Activated CD8-positive, alpha-beta memory T cell treated with anti-CD3 and anti-CD28 coated beads, Interleukin-2, amount 50 U/mL, for 24 hours (primary cell): ENCODE measurements around the gene PACS1.

ENCODE experiments used
- DNase-seq: peaks from one replicate; pipeline ENCODE4 v3.0.0-alpha.2; 2020; ENCODE audit errors: extremely low read depth

Gene PACS1

DNA sequence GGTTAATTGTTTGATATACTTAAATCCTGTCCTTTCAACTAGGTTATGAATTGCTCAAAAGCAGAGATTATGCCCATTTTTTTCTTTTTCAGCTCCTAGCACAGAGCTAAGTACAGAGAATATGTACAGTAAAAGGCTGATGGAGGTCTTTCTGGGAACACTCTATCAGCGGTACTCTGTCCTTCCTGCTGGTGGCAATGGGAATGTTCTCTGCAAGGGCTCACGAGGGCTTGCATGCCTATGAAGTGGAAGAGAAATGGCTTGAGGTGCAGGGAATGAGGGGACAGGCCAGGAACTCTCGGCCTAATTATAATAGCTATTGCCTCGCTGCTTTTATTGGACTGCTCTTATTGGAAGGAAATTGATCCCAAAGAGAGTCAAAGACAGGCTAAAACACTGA, 114.7 kb downstream of the PACS1 start:
- no peak for DNase-seq

DNA sequence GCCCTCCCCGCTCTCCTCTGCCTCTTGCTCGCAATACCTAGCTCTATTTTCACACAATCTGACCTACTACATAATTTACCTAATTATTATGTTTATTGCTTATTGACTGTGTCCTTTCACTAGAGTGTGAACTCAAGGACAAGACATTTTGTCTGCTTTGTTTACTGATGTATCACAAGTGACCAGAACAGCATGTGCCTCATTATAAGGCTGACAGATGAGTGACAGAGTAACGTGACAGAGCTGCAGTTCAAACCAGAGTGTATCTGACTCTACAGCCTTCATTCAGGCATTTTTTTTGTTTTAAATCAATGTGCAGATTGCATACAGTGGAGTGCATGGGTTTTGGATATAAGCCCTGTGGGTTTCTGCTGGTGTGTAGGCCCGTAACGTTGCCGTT, 116.4 kb downstream of the PACS1 start:
- DNase-seq = no peak

DNA sequence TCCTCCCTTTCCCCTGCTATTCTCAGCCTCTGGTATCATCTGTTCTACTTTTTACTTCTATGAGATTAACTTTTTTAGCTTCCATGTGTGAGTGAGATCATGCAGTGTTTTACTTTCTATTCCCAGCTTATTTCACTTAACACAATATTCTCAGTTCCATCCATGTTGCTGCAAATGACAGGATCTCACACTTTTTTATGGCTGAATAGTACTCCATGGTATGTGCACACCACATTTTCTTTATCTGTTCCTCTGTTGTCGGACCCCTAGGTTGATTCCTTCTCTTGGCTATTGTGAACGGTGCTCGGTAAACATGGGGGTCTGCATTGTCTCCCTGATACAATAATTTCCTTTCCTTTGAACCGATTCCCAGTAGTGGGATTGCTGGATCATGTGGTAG, 117.4 kb downstream of the PACS1 start:
- no peak for DNase-seq

DNA sequence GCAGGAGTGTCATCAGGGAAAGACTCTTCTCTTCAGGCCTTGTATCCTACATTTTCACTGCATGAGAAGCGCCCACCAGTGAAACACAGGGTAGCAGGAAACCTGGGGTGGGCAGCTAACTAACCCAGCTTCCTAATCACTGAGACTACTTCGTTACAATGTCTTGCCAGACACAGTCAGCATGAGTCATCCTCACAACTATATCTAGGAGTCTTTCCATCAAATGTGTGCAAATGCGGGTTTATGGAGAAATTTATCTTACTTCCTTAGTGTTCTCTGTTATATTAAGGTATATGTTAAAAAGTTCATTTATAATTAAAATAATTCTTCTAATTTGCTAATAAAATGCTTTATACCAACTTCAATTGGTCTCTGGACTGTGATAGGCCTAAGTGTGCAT, 118.5 kb downstream of the PACS1 start:
- DNase-seq = no peak

DNA sequence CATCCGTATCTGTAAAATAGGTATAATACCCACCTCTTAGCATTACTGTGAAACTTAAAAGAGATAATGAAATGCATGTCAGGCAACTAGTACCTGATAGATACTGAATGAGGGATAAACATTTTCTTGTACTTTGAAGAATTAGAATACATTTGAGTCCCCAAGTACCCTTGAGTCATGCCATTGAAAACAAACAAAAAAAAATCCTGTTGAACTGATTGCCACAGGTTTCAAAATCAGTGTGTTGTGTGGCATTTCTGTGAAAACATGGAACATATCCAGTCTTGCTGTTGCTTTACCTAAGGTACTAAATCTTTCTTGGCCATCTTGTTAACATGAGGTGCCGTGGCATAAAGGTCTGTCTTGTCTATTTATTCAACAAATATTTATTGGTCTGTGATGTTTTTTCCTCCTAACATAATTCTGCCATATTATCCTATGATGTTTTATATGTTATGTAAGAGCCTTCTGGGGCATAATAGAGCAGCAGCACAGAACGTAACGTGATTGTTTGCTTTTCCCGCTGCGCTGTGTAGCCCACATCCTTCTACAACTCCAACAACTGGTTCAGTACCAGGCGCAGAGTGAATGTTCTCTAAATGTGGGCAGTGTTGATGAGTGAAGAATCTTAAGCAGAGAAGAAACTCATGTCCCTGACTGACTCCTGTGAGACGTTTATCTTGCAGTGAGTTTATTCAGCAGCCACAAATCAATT, 119.1 kb downstream of the PACS1 start:
- DNase-seq = no peak

DNA sequence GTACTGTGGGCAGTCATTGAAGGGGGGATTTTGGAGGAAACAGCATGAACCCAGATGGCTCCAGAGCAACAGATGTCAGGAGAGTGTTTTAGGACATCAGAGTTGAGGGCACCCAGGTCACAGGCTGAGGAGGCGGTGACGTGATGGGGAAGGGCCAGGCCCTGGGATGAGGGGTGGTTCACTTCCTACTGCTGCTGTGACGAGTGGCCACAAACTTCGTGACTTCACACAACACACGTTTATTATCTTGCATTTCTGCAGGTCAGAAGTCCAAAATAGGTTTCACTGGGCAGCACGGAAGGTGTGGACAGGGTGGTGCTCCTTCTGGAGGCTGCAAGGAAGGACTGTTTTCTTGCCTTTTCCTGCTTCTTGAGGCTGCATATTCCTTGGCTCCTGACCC, 120.7 kb downstream of the PACS1 start:
- DNase-seq = no peak

DNA sequence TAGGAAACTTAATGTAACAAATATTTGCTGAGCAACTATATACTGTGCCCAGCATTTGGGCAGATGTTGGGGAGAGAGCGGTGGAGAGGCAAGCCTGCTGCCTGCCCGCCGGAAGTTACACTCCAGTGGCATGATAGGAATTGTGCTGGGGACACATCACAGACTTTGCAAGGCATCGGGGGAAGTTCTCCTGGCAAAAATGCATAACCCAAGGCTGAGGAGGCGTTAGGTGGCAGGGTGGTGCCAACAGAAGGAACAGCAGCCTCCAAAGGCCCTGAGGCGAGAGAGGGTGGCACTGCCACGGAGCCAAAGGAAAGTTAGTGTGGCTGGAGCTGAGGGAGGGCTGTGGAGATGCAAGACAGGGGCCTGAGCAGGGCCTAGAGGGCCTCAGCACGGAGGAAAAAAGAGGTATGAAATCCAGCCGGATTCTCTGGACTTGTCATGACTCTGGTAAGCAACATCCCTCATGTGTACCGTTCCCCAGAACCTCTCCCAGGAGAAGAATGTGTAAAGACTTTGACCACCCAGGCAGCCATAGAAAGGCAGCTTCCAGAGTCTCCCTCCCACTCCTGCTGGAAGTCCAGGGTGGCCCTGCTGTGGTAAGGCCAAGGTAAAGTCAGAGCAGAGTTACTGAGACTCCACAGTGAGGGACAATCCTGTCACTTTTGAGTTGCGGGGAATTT, 122.2 kb downstream of the PACS1 start:
- no peak for DNase-seq

DNA sequence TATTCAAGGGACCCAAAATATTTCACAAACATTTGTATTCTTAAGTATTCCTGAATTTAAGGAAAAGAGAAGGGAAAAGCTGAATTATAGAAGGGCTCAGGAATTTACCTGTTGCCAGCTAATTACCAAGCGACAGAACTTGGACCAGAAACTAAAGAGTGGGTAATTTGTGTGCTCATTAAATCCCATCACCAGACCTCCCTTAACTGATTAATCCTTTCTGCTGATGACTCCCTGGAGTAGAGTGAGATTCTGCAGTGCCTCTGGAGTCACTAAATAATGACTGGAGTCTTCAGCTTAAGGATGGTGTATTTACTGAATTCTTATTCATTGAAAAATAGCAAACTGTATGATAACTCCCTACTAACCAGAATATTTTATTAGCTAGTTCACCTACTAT, 124.3 kb downstream of the PACS1 start:
- DNase-seq = no peak

DNA sequence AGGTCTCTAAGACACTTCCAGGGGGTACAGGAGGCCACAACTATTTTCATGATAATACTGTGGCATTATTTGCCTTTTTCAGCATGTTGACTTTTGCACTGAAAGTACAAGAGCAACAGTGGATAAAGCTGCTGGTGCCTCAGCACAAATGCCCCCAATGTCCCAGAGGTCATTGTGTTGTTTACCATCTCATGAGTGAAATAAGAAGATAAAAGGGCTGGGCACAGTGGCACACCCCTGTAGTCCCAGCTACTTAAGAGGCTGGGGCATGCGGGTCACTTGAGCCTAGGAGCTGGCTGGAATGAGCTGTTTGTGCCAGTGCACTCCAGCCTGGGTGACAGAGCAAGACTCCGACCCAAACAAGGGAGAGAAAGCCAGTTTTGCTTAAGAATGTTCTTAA, 125.8 kb downstream of the PACS1 start:
- no peak for DNase-seq

DNA sequence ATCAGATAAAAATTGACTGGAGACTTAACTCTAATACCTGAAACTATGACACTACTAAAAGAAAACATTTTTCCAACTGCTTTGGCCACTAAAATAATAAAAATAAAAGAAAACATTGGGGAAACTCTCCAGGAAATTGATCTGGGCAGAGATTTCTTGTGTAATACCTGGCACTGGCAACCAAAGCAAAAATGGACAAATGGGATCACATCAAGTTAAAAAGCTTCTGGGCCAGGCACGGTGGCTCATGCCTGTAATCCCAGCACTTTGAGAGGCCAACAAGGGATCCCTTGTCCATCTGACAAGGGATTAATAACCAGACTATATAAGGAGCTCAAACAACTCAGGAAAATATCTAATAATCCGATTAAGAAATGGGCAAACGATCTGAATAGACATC, 133.8 kb downstream of the PACS1 start:
- DNase-seq = no peak

DNA sequence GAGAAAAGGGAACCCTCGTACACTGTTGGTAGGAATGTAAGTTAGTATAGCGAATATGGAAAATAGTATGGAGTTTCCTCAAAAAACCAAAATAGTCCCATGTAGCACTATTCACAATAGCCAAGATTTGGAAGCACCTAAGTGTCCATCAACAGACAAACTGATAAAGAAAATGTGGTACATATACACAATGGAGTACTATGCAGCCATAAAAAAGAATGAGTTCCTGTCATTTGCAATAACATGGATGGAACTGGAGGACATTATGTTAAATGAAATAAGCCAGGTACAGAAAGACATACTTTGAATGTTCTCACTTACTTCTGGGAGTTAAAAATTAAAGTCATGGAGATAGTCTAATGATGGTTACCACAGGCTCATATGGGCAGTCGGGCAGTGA, 134.3 kb downstream of the PACS1 start:
- DNase-seq = no peak

DNA sequence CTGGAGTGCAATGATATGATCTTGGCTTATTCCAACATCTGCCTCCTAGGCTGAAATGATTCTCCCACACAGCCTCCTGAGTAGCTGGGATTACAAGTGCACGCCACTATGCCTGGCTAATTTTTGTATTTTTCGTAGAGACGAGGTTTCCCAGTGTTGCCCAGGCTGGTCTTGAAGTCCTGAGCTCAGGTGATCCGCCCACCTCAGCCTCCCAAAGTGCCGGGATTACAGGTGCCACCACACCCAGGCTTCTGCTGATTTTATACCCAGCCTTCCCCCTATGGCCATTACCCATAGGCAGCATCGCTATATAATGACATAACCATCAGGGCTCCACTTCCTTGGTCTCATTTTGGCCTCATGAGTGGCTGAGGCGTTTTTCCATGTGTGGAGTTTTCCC, 137.7 kb downstream of the PACS1 start:
- no peak for DNase-seq

DNA sequence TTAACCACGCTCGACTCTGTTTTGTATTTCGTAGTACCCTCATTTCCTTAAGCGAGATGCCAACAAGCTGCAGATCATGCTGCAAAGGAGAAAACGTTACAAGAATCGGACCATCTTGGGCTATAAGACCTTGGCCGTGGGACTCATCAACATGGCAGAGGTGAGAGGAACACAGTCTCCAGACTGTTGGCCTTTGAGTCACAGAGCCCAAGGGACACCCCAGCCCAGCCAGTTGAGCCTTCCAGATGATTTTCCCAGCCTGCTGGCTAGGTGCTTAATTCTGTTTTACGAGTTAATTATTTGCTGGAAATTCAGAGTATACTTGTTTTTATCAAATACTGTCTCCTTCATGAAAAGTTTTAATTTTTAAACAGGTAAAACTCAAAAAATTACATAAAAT, 141.0 kb downstream of the PACS1 start:
- DNase-seq = no peak

DNA sequence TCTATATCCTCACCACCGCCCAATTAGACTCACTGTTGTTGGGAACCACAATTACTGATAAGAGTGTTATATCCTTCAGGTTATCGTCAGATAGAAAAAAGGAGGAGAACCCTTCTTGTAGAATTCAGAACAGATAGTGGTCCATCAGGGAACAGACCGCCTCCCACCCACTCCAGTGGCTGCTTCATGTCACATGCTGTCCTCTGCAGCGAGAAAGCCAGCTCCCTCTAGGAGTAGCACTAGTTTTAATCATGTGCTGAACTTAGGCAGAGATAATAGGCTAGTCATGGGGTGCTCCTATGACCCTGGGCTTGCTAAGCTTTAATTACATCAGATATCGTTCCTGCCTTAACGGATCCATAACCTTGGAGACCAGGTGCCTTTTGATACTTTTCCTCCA, 146.8 kb downstream of the PACS1 start:
- DNase-seq = no peak

DNA sequence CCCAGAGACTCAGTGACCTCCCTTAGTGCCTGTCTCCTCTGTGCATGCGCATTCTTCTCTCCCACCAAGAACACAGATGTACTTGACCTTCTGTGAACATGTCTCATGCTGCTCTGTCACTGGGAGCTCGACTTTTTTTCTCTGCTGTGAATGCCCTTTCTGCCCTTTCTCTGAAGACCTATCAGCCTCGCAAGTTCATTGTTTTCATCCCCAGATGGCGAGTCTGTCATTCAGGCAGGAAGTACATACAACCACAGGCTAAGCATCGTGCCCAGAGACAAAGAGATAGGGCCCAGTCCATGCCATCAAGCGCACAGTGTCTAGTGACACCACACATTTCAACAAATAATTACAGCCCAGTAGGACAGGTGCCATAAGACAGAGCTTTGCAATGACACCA, 148.0 kb downstream of the PACS1 start:
- no peak for DNase-seq

DNA sequence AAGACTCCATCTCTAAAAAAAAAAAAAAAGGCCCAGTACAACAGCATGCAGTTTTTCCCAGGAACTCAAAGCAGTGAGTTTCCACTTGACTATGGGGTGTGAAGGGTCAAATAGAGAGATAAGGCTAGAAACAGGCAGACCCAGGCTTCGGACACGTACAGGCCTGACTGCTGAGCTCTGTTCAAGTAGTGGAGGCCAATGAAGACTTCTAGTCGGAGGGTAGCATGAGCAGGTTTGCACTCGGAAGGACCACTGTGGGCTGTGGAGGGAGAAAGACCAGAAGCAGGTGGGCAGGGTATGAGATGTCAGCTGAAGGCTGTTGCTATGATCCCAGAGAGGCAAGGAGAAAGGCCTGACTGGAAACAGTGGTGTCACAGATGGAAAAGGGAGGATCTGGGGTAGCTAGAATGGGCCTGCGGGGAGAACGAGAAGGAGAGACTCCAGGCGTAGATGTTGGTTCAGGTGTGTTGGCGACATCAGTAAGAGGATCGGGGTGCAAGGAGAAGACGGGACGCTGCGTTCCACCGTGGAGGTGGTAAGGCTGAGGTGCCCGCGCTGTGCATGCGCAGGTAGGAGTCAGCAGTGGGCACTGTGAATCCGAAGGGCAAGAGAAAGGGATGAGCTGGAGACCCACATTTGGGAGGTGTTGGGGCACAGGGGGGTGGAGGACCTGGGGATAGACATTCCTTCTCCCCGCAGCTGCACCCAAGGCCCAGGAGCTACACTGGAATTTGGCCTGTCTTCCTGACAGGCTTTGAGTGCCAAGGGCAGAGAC, 149.0 kb downstream of the PACS1 start:
- DNase-seq = no peak

DNA sequence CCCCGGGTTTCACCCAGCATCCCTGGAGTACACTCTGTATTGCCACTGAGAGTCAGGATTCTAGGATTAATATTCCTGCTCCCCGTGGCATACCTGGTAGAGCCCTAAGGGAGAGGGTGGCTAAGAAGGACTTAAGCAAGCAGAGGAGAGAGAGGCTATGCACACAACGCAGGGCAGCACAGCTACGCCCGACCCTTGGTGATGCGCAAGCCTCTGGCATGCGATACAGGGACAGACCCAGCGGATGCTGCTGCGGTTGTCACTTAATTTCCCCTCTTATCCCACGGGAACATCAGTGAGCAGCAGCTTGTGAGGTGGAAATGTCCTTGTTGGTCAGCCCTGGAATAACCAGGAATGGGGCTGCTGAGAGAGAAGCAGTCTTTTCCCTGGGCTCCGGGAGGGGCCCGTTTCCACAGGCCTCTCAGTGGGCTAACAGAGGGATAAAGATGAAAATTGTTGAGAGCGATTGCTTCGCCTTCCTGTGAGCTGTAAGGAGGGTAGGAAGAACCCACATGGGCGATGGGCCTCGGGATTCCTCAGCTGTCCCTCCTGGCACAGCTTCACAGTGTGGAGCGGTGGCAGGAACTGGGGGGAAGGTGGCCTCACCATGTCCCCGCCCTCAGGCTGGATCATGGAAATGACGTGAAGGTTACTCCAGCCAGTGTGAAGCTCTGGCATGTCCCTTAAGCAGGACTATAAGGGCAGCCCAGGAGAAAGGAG, 149.9 kb downstream of the PACS1 start:
- DNase-seq = no peak

DNA sequence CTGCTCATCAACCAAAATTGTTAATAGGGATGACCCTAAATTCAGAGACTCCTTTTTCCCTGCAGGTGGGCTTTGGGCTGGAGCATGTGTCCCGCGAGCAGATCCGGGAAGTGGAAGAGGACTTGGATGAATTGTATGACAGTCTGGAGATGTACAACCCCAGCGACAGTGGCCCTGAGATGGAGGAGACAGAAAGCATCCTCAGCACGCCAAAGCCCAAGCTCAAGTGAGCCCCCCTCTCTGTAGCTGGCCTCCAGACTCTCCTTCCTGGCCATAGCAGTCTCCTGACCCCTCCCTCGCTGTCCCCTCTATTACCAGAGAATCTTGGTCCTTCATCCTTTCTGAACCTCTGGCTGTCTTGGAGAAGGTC, 150.5 kb downstream of the PACS1 start:
- DNase-seq = no peak

DNA sequence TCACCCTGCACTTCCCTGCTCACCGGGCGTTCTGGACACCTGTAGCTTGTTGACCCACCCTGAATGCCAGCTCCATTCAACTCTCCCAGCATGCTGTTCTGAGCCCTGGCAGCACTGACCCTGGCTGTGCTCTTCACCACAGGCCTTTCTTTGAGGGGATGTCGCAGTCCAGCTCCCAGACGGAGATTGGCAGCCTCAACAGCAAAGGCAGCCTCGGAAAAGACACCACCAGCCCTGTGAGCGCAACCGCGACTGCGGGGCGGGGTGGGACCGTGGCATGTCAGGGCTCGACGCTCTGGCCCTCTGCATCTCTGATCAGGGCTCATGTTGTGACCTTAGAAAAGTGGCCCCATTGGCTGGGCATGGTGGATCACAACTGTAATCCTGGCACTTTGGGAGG, 150.9 kb downstream of the PACS1 start:
- DNase-seq = no peak

DNA sequence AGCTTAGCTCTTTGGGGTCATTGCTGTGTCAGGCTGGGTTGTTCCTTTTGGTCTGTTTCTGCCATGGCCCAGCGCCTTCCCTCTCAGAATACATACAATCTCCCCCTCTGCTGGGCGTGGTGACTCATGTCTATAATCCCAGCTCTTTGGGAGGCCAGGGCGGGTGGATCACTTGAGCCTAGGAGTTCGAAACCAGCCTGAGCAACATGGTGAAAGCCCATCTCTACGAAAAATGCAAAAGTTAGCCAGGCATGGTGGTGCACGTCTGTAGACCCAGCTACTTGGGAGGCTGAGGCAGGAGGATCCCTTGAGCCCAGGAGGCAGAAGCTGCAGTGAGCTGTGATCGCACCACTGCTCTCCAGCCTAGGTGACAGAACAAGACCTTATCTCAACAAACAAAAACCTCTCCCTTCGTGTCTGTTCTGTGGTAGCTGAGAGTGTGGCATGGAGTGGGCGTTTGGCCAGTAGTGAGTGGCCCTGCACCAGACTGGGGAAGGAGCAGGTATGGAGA, 151.7 kb downstream of the PACS1 start:
- no peak for DNase-seq

DNA sequence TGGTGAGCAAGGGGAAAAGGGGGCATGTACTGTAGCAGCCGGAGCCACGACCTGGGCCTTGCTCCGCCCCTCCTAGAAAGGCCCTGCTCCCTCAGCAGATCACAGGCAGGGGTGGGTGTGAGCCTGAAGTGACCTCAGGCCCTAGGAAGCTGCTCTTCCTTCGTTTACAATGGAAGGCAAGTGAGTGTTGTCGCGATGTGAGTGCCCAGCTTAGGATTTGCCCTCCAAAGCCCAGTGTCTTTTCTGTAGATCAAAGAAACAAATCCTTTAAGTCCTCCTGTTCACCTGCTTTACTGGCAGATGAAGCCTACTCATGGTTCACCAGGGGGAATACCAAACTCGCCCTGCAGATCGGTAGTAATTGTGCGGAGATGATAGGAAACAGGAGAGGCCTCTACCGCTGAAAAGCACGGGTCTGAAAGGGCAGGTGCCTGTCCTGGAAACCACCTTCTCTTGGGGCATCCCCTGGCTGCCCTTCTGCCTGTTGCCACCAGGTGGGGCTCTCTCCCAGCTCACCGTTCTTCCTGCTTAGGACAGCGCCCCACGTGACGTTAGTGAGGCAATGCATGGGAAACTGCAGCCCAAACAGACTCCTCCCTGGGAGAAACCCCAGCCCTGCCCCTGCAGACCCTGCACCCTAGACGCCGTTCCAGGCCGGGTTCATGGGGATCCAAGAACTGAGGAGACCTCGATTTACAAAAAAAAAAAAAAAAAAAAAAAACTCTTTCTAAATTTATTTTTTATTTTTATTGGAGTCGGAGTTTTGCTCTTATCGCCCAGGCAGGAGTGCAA, 152.5 kb downstream of the PACS1 start:
- peak; percentile 75 for DNase-seq
